ENCODE results near the gene FAM53B. TPM values are rescaled to one million over a fixed set of nuclear protein-coding genes. Genes with fewer than 3 reads are reported as not detected.
"Not testable (repeated sequence)": the region's sequence is repeated elsewhere in the genome, so short reads cannot be mapped to it uniquely, and the experiment has no call there.

The FAM53B gene
- polyA plus RNA-seq, 1 of the 3 experiments (the other 2 are of a cell fraction), result 5.6 TPM

GRCh38 chr10:124611738-124612137, 132.4 kb downstream of the FAM53B start:
- H3K9me2 ChIP-seq, result no peaks in the 10 kb centered on the region
- CTCF ChIA-PET, result no interaction called here
- H3K4me3 ChIP-seq (ENCODE audit: low read depth in 2 of 2, low read length in 1 of 2), result no peak overlapping the region
- POLR2A ChIA-PET, result no interaction called here
- no peaks in the 10 kb centered on the region for H3K9me3 ChIP-seq
- H4K20me1 ChIP-seq (ENCODE audit: insufficient read depth), result no peaks in the 10 kb centered on the region
- no peak overlapping the region for H2AFZ ChIP-seq (ENCODE audit: low read depth)
- no peak overlapping the region for H3K9ac ChIP-seq
- H3K36me3 ChIP-seq (replicated peaks in 1 of 2; ENCODE audit: control insufficient read depth in 1 of 2, insufficient read depth in 2 of 2, low read length in 1 of 2), result no peaks in the 10 kb centered on the region
- no peaks in the 10 kb centered on the region for H3K27me3 ChIP-seq (ENCODE audit: insufficient read depth)
- no peak overlapping the region for H3K4me2 ChIP-seq
- WGBS (ENCODE audit: low lambda C conversion rate), result 93% methylated on average over 5 of the region's 11 CpGs
- DNase-seq, result no peak
- H3K79me2 ChIP-seq (ENCODE audit: insufficient read depth), result no peaks in the 10 kb centered on the region
- no peaks in the 10 kb centered on the region for H3F3A ChIP-seq (replicated peaks; ENCODE audit: insufficient read depth)
- no peak overlapping the region for H3K27ac ChIP-seq (ENCODE audit: low read depth in 2 of 2, low read length in 1 of 2)
- peaks cover 0 to 14% of the 10 kb centered on the region in 2 experiments; a peak in 1 of 4 replicates for H3K4me1 ChIP-seq (ENCODE audit: control insufficient read depth in 1 of 2, insufficient read depth in 2 of 2, low read depth in 1 of 2, low read length in 1 of 2)
- no peak for TF ChIP-seq RXRA (IDR thresholded peaks at IDR 0.05; ENCODE audit: borderline replicate concordance, low read depth)
- no peak for TF ChIP-seq RCOR1 (IDR thresholded peaks at IDR 0.05; ENCODE audit: low read length)
- no peak for TF ChIP-seq REST (IDR thresholded peaks at IDR 0.05; ENCODE audit: low read depth, low read length)
- TF ChIP-seq POLR2AphosphoS5 (IDR thresholded peaks at IDR 0.05; ENCODE audit: low read depth, low read length), result no peak
- TF ChIP-seq CTCF (IDR thresholded peaks at IDR 0.05), result no peak
- TF ChIP-seq GABPA (IDR thresholded peaks at IDR 0.05; ENCODE audit: low read depth), result no peak
- no peak for TF ChIP-seq EZH2phosphoT487 (IDR thresholded peaks at IDR 0.05; ENCODE audit: borderline replicate concordance, low read depth)
- no peak for TF ChIP-seq FOXM1 (IDR thresholded peaks at IDR 0.05; ENCODE audit: low read depth)
- no peak for TF ChIP-seq FOXJ3 (CRISPR knock-in tag; IDR thresholded peaks at IDR 0.05)

- H3K27ac ChIP-seq (ENCODE audit: low read depth in 2 of 2, low read length in 1 of 2); H4K20me1 ChIP-seq (ENCODE audit: insufficient read depth); POLR2A ChIA-PET; H3K79me2 ChIP-seq (ENCODE audit: insufficient read depth); H3F3A ChIP-seq (replicated peaks; ENCODE audit: insufficient read depth); H3K4me3 ChIP-seq (ENCODE audit: low read depth in 2 of 2, low read length in 1 of 2); H3K9me3 ChIP-seq; H3K9me2 ChIP-seq; H3K27me3 ChIP-seq (ENCODE audit: insufficient read depth); CTCF ChIA-PET; H3K9ac ChIP-seq; DNase-seq; H2AFZ ChIP-seq (ENCODE audit: low read depth); H3K4me2 ChIP-seq; H3K36me3 ChIP-seq (replicated peaks in 1 of 2; ENCODE audit: control insufficient read depth in 1 of 2, insufficient read depth in 2 of 2, low read length in 1 of 2): not testable (repeated sequence)
- H3K4me1 ChIP-seq (ENCODE audit: control insufficient read depth in 1 of 2, insufficient read depth in 2 of 2, low read depth in 1 of 2, low read length in 1 of 2), result peaks cover 0 to 14% of the 10 kb centered on the region in 2 experiments; a peak in 1 of 4 replicates
- 84% methylated on average over 9 of the region's 17 CpGs for WGBS (ENCODE audit: low lambda C conversion rate)
Measured at GRCh38 chr10:124610851-124611250, 133.3 kb downstream of the FAM53B start.

GRCh38 chr10:124610186-124610585, 134.0 kb downstream of the FAM53B start:
- H3K79me2 ChIP-seq (ENCODE audit: insufficient read depth); CTCF ChIA-PET; H3K4me2 ChIP-seq; H3K27me3 ChIP-seq (ENCODE audit: insufficient read depth); H3K36me3 ChIP-seq (replicated peaks in 1 of 2; ENCODE audit: control insufficient read depth in 1 of 2, insufficient read depth in 2 of 2, low read length in 1 of 2); H3K9ac ChIP-seq; H3F3A ChIP-seq (replicated peaks; ENCODE audit: insufficient read depth); H3K9me3 ChIP-seq; H2AFZ ChIP-seq (ENCODE audit: low read depth); H3K4me3 ChIP-seq (ENCODE audit: low read depth in 2 of 2, low read length in 1 of 2); H4K20me1 ChIP-seq (ENCODE audit: insufficient read depth); H3K9me2 ChIP-seq; DNase-seq; POLR2A ChIA-PET; H3K27ac ChIP-seq (ENCODE audit: low read depth in 2 of 2, low read length in 1 of 2): not testable (repeated sequence)
- H3K4me1 ChIP-seq (ENCODE audit: control insufficient read depth in 1 of 2, insufficient read depth in 2 of 2, low read depth in 1 of 2, low read length in 1 of 2), result peaks cover 0 to 14% of the 10 kb centered on the region in 2 experiments; a peak in 1 of 4 replicates
- WGBS (ENCODE audit: low lambda C conversion rate), result 96% methylated on average over 19 of the region's 19 CpGs
